Astrocyte of the hippocampus (primary cell): Measurements from ENCODE around the gene CCDC88B.
"Not testable (repeated sequence)": the region's sequence is repeated elsewhere in the genome, so short reads cannot be mapped to it uniquely, and the experiment has no call there.

Experiments used
- DNase-seq: peaks from one replicate; pipeline ENCODE4 v3.0.0; 2011; ENCODE audit warnings: low read depth, low spot score

Gene CCDC88B

GRCh38 chr11:64304316-64305072, 35.5 kb upstream of the CCDC88B start:
- DNase-seq: peak; percentile 94

GRCh38 chr11:64305075-64305690, 34.8 kb upstream of the CCDC88B start, which contains the start of gene ESRRA:
Gene ESRRA (plus strand): TSS chr11:64305524. CDS start chr11:64307180, 1,656 bp downstream.
- peak; percentile 99 for DNase-seq

- DNase-seq: peak; percentile 60
These were observed 34.1 kb upstream of the CCDC88B start for GRCh38 chr11:64305691-64306562.

- no peak for DNase-seq
These were observed 33.5 kb upstream of the CCDC88B start for GRCh38 chr11:64306563-64306875.

- DNase-seq: no peak
These were observed 33.0 kb upstream of the CCDC88B start for GRCh38 chr11:64306876-64307622.

- DNase-seq: not testable (repeated sequence)
These were observed 32.2 kb upstream of the CCDC88B start for GRCh38 chr11:64307795-64308194.

GRCh38 chr11:64312947-64313346, 27.1 kb upstream of the CCDC88B start:
- no peak for DNase-seq

GRCh38 chr11:64313491-64314145, 26.4 kb upstream of the CCDC88B start:
- DNase-seq: no peak

GRCh38 chr11:64314146-64314804, 25.7 kb upstream of the CCDC88B start:
- DNase-seq: no peak

GRCh38 chr11:64314805-64315561, 25.0 kb upstream of the CCDC88B start:
- DNase-seq: no peak

- not testable (repeated sequence) for DNase-seq
These were observed 24.1 kb upstream of the CCDC88B start for GRCh38 chr11:64315667-64316526.

GRCh38 chr11:64316672-64317324, 23.2 kb upstream of the CCDC88B start:
- peak; percentile 40 for DNase-seq

- peak; percentile 98 for DNase-seq
These were observed 22.6 kb upstream of the CCDC88B start, which contains the start of gene TRMT112 for GRCh38 chr11:64317325-64317960. Gene TRMT112 (minus strand): TSS chr11:64317559. CDS start chr11:64317526, 33 bp downstream.

- DNase-seq: peak; percentile 98
These were observed 21.8 kb upstream of the CCDC88B start, which contains the start of gene PRDX5 for GRCh38 chr11:64317961-64318765. Gene PRDX5 (plus strand): TSS chr11:64318121. CDS start chr11:64318216, 95 bp downstream.

- no peak for DNase-seq
These were observed 20.9 kb upstream of the CCDC88B start for GRCh38 chr11:64318766-64319761.
